GM23338 (cell line): ENCODE results near the gene ARHGEF17. TPM values are rescaled to one million over a fixed set of nuclear protein-coding genes. Genes with fewer than 3 reads are reported as not detected.

Source experiments
- ATAC-seq: fragments of 200-7000 bp; cut with Tn5 transposase; 3 replicates; pipeline ENCODE4 v1.9.1; 2020
- DNase-seq: peaks from one replicate; pipeline ENCODE4 v3.0.0-alpha.2; 2015; ENCODE audit warnings: low spot score
- H2AFZ ChIP-seq: fragments of 200-600 bp; sonication (generic); 2 replicates; pipeline ENCODE4 v1.8.0; 2016; ENCODE audit warnings: antibody characterized with exemption, mild to moderate bottlenecking, moderate library complexity
- H3F3A ChIP-seq: fragments of 200-600 bp; sonication (generic); replicated peaks from 2 replicates; pipeline ENCODE4 v1.8.0; 2017; ENCODE audit warnings: antibody characterized with exemption, mixed run types, low read depth
- H3K27ac ChIP-seq: fragments of 200-600 bp; sonication (generic); 2 replicates; pipeline ENCODE4 v1.6.1; 2016; ENCODE audit warnings: low read depth
- H3K27me3 ChIP-seq: fragments of 200-600 bp; sonication (generic); 2 replicates; pipeline ENCODE4 v1.8.0; 2016; ENCODE audit warnings: mild to moderate bottlenecking, mixed run types, moderate library complexity; ENCODE audit not compliant: insufficient read depth
- H3K36me3 ChIP-seq: fragments of 200-600 bp; sonication (generic); 2 replicates; pipeline ENCODE4 v1.8.0; 2016; ENCODE audit warnings: mild to moderate bottlenecking; ENCODE audit not compliant: insufficient read depth
- H3K4me1 ChIP-seq: fragments of 200-600 bp; sonication (generic); 2 replicates; pipeline ENCODE4 v1.8.0; 2016; ENCODE audit warnings: mild to moderate bottlenecking, moderate library complexity; ENCODE audit not compliant: insufficient read depth
- H3K4me2 ChIP-seq: fragments of 200-600 bp; sonication (generic); 2 replicates; pipeline ENCODE4 v1.7.1; 2017; ENCODE audit warnings: mixed run types
- H3K4me3 ChIP-seq: fragments of 200-600 bp; sonication (generic); 2 replicates; pipeline ENCODE4 v1.6.1; 2016; ENCODE audit warnings: mixed run types
- H3K79me2 ChIP-seq: fragments of 200-600 bp; sonication (generic); replicated peaks from 2 replicates; pipeline ENCODE4 v1.8.0; 2017; ENCODE audit warnings: mild to moderate bottlenecking; ENCODE audit not compliant: insufficient read depth
- H3K9me2 ChIP-seq: fragments of 200-600 bp; sonication (generic); 2 replicates; pipeline ENCODE4 v1.8.0; 2017; ENCODE audit not compliant: insufficient read depth
- H4K20me1 ChIP-seq: fragments of 200-600 bp; sonication (generic); replicated peaks from 2 replicates; pipeline ENCODE4 v1.8.0; 2017; ENCODE audit warnings: mild to moderate bottlenecking; ENCODE audit not compliant: insufficient read depth
- H3K27ac Mint-ChIP-seq: 2 replicates; pipeline ENCODE4 v1.8.0; 2020; ENCODE audit warnings: inconsistent platforms, mild to moderate bottlenecking, moderate library complexity, mixed read lengths
- H3K27me3 Mint-ChIP-seq: 3 replicates; pipeline ENCODE4 v1.8.0; 2022; ENCODE audit warnings: low read depth, mild to moderate bottlenecking, moderate library complexity, mixed read lengths, inconsistent platforms; ENCODE audit not compliant: insufficient read depth, poor library complexity
- H3K36me3 Mint-ChIP-seq: 3 replicates; pipeline ENCODE4 v1.8.0; 2021; ENCODE audit warnings: low read depth, mild to moderate bottlenecking, inconsistent platforms, moderate library complexity, mixed read lengths
- H3K4me1 Mint-ChIP-seq: 3 replicates; pipeline ENCODE4 v1.8.0; 2020; ENCODE audit warnings: mild to moderate bottlenecking, inconsistent platforms, mixed read lengths
- H3K4me3 Mint-ChIP-seq: 3 replicates; pipeline ENCODE4 v1.8.0; 2021; ENCODE audit warnings: moderate library complexity, mild to moderate bottlenecking, inconsistent platforms, mixed read lengths
- H3K9me3 Mint-ChIP-seq: 3 replicates; pipeline ENCODE4 v1.8.0; 2020; ENCODE audit warnings: moderate library complexity, mild to moderate bottlenecking, inconsistent platforms, mixed read lengths
- CREB1 ChIP-seq: fragments of 250-450 bp; sonication (Bioruptor Pico); IDR thresholded peaks from 2 replicates; pipeline ENCODE4 v1.5.0; 2020; ENCODE audit warnings: low read depth, mild to moderate bottlenecking, moderate library complexity
- EZH2 ChIP-seq: fragments of 200-600 bp; sonication (generic); IDR thresholded peaks from one replicate; pipeline ENCODE4 v1.8.0; 2017; ENCODE audit warnings: antibody characterized with exemption, mild to moderate bottlenecking, low read depth; ENCODE audit not compliant: unreplicated experiment
- NANOG ChIP-seq: IDR thresholded peaks from 2 replicates; pipeline ENCODE4 v1.6.1; 2016; ENCODE audit warnings: antibody characterized with exemption, borderline replicate concordance
- STAT1 ChIP-seq: IDR thresholded peaks from one replicate; pipeline ENCODE4 v1.6.1; 2016; ENCODE audit warnings: antibody characterized with exemption; ENCODE audit not compliant: unreplicated experiment
- ZNF331 ChIP-seq: fragments of 250-450 bp; sonication (Bioruptor Pico); IDR thresholded peaks from 2 replicates; pipeline ENCODE4 v1.5.0; 2020; ENCODE audit warnings: low read depth, mild to moderate bottlenecking, moderate library complexity
- polyA plus RNA-seq: library from polyadenylated mRNA; unstranded; fragments of >200 nt; fragmentation: Nextera tagmentation; extraction: Ambion mirVana; gene quantifications from 2 replicates; pipeline ENCODE4 v1.2.1, GENCODE V29; 2016
- total RNA-seq: library from RNA; depleted of rRNA; stranded (reverse); fragments of >200 nt; shearing (Covaris generic); gene quantifications from 2 replicates; pipeline ENCODE4 v1.2.3, GENCODE V29; 2014
- TF ChIP-seq, protein P1 (sequence below): IDR thresholded peaks from one replicate; pipeline ENCODE4 v1.6.1; 2018; ENCODE audit warnings: antibody characterized with exemption; ENCODE audit not compliant: unreplicated experiment
- TF ChIP-seq, protein P2 (sequence below), 2 experiments: fragments of 200-600 bp in 1 of 2; sonication (generic) in 1 of 2; conservative IDR thresholded peaks; 2 replicates each; pipeline versions ENCODE4 v1.5.1 to v1.6.1; 2016 to 2017; ENCODE audit warnings: antibody characterized with exemption in 2 of 2, low read depth in 2 of 2, mild to moderate bottlenecking in 2 of 2, moderate library complexity in 1 of 2
- TF ChIP-seq, protein P3 (sequence below): IDR thresholded peaks from 2 replicates; pipeline ENCODE4 v1.6.1; 2016; ENCODE audit warnings: antibody characterized with exemption

ARHGEF17 gene
- total and polyA plus RNA-seq, 2 experiments from 2014 or later: 2.9 to 15.0 TPM

DNA sequence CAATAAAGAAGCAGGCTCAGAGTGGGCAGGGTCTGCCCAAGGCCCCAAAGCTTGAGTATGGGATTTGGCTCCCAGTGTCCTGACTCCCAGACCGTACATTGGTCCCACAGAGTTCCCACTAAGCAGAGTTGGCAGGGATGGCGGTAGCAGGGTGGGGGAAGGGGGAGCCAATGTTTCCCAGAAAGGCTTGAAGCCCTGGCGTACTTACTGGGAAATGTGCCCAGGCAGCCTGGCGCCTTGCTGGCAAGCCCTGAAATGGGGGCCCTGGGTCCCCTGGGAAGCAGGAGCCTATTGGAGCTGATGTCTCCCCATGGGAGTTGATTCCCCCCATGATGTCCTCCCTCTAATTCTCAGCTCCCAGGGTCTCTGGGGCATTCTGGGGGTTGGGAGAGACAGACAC is 9.3 kb downstream of the ARHGEF17 start:
- TF ChIP-seq NANOG (no peak), STAT1 (no peak), EZH2 (no peak), CREB1 (CRISPR knock-in tag) (no peak), ZNF331 (no peak)
- TF ChIP-seq, protein P1, sequence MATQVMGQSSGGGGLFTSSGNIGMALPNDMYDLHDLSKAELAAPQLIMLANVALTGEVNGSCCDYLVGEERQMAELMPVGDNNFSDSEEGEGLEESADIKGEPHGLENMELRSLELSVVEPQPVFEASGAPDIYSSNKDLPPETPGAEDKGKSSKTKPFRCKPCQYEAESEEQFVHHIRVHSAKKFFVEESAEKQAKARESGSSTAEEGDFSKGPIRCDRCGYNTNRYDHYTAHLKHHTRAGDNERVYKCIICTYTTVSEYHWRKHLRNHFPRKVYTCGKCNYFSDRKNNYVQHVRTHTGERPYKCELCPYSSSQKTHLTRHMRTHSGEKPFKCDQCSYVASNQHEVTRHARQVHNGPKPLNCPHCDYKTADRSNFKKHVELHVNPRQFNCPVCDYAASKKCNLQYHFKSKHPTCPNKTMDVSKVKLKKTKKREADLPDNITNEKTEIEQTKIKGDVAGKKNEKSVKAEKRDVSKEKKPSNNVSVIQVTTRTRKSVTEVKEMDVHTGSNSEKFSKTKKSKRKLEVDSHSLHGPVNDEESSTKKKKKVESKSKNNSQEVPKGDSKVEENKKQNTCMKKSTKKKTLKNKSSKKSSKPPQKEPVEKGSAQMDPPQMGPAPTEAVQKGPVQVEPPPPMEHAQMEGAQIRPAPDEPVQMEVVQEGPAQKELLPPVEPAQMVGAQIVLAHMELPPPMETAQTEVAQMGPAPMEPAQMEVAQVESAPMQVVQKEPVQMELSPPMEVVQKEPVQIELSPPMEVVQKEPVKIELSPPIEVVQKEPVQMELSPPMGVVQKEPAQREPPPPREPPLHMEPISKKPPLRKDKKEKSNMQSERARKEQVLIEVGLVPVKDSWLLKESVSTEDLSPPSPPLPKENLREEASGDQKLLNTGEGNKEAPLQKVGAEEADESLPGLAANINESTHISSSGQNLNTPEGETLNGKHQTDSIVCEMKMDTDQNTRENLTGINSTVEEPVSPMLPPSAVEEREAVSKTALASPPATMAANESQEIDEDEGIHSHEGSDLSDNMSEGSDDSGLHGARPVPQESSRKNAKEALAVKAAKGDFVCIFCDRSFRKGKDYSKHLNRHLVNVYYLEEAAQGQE: no peak
- TF ChIP-seq, protein P2, sequence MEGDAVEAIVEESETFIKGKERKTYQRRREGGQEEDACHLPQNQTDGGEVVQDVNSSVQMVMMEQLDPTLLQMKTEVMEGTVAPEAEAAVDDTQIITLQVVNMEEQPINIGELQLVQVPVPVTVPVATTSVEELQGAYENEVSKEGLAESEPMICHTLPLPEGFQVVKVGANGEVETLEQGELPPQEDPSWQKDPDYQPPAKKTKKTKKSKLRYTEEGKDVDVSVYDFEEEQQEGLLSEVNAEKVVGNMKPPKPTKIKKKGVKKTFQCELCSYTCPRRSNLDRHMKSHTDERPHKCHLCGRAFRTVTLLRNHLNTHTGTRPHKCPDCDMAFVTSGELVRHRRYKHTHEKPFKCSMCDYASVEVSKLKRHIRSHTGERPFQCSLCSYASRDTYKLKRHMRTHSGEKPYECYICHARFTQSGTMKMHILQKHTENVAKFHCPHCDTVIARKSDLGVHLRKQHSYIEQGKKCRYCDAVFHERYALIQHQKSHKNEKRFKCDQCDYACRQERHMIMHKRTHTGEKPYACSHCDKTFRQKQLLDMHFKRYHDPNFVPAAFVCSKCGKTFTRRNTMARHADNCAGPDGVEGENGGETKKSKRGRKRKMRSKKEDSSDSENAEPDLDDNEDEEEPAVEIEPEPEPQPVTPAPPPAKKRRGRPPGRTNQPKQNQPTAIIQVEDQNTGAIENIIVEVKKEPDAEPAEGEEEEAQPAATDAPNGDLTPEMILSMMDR (conservative IDR thresholded peaks at IDR 0.05; ENCODE audit: low read depth in 2 of 2): no peak
- TF ChIP-seq, protein P3, sequence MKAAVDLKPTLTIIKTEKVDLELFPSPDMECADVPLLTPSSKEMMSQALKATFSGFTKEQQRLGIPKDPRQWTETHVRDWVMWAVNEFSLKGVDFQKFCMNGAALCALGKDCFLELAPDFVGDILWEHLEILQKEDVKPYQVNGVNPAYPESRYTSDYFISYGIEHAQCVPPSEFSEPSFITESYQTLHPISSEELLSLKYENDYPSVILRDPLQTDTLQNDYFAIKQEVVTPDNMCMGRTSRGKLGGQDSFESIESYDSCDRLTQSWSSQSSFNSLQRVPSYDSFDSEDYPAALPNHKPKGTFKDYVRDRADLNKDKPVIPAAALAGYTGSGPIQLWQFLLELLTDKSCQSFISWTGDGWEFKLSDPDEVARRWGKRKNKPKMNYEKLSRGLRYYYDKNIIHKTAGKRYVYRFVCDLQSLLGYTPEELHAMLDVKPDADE: no peak
- H3K4me3 Mint-ChIP-seq: no peak overlapping the region
- Histone ChIP-seq H3K27ac (no peak overlapping the region), H2AFZ (no peak overlapping the region), H3K4me2 (no peak overlapping the region), H3K27me3 (no peaks in the 10 kb centered on the region), H3K4me1 (peaks cover 16% of the 10 kb centered on the region), H3K36me3 (no peaks in the 10 kb centered on the region), H3K4me3 (no peak overlapping the region), H3K79me2 (peaks cover 8% of the 10 kb centered on the region; the same call in 1 of the 2 replicates), H3F3A (no peaks in the 10 kb centered on the region), H3K9me2 (no peaks in the 10 kb centered on the region), H4K20me1 (peaks cover under 1% of the 10 kb centered on the region)
- peaks cover 41% of the 10 kb centered on the region for H3K4me1 Mint-ChIP-seq
- DNase-seq: no peak
- H3K9me3 Mint-ChIP-seq: no peaks in the 10 kb centered on the region
- H3K36me3 Mint-ChIP-seq: peaks cover 7% of the 10 kb centered on the region; the same call in 2 of the 3 replicates
- peaks cover 20% of the 10 kb centered on the region for H3K27me3 Mint-ChIP-seq
- no peak for ATAC-seq
- no peak overlapping the region for H3K27ac Mint-ChIP-seq

DNA sequence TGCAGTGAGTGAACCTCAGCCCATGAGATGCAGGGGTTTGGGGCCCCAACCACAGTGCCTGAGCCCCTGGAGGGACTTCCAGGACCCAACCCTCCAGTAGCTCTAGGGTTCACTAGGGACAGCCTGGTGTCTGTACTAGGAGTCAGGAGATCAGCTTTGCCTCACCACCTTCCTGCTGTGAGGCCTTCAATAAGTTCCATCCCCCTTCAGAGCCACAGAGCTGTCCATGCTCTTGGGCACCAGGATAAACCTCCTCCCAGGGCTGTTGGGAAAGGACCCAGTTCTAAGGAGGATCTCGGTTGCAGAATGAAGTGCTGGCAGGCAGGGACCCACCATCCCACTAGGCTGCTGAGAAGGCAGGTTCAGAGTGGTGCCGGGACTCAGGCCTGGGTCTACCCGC is 9.7 kb downstream of the ARHGEF17 start:
- DNase-seq (no peak), ATAC-seq (no peak)
- Mint-ChIP-seq H3K4me3 (no peak overlapping the region), H3K9me3 (no peaks in the 10 kb centered on the region), H3K36me3 (peaks cover 7% of the 10 kb centered on the region; the same call in 2 of the 3 replicates), H3K27ac (no peak overlapping the region), H3K27me3 (peaks cover 20% of the 10 kb centered on the region), H3K4me1 (peaks cover 43% of the 10 kb centered on the region)
- Histone ChIP-seq H3K4me1 (peaks cover 21% of the 10 kb centered on the region), H3K27me3 (no peaks in the 10 kb centered on the region), H3K4me3 (no peak overlapping the region), H2AFZ (no peak overlapping the region), H3K4me2 (no peak overlapping the region), H4K20me1 (no peaks in the 10 kb centered on the region; the same call in none of the 2 replicates), H3K9me2 (no peaks in the 10 kb centered on the region), H3K79me2 (peaks cover 8% of the 10 kb centered on the region; the same call in 1 of the 2 replicates), H3K27ac (no peak overlapping the region), H3F3A (no peaks in the 10 kb centered on the region), H3K36me3 (no peaks in the 10 kb centered on the region)
- TF ChIP-seq, protein P2 (conservative IDR thresholded peaks at IDR 0.05; ENCODE audit: low read depth in 2 of 2): no peak
- TF ChIP-seq NANOG (no peak), ZNF331 (no peak), CREB1 (CRISPR knock-in tag) (no peak)
